Lung (tissue), 12 donors: ENCODE data around the gene EGR4. TPM values are rescaled to one million over a fixed set of nuclear protein-coding genes. Genes with fewer than 3 reads are reported as not detected.
A peak's percentile ranks its signal among the peaks of the same experiment; 100 is the strongest.

Source experiments
- ATAC-seq: fragments of 200-7000 bp; cut with Tn5 transposase; one replicate; pipeline ENCODE4 v1.9.1; 2020; ENCODE audit warnings: moderate number of reproducible peaks; ENCODE audit not compliant: insufficient read depth, low FRiP score
- DNase-seq, 3 donors: peaks; one replicate each; pipeline ENCODE4 v3.0.0-alpha.2; 2013 to 2017
- H3K27ac ChIP-seq, 2 donors: one replicate each; pipeline ENCODE4 v1.5.1; 2013; ENCODE audit warnings: mild to moderate bottlenecking in 2 of 2, moderate library complexity in 2 of 2, control low read depth in 1 of 2, inconsistent platforms in 1 of 2, low read depth in 1 of 2, low read length in 1 of 2
- H3K27me3 ChIP-seq, 3 donors: one replicate each; pipeline ENCODE4 v1.5.1; 2013; ENCODE audit warnings: low read length in 2 of 3; ENCODE audit not compliant: control insufficient read depth in 3 of 3, insufficient read depth in 3 of 3
- H3K36me3 ChIP-seq, 4 donors: one replicate each; pipeline ENCODE4 v1.5.1; 2013; ENCODE audit warnings: low read length in 4 of 4, mild to moderate bottlenecking in 1 of 4, moderate library complexity in 1 of 4; ENCODE audit not compliant: control insufficient read depth in 4 of 4, insufficient read depth in 4 of 4
- H3K4me1 ChIP-seq, 5 donors: one replicate each; pipeline ENCODE4 v1.5.1; 2013; ENCODE audit warnings: low read length in 5 of 5, mild to moderate bottlenecking in 2 of 5, moderate library complexity in 1 of 5; ENCODE audit not compliant: control insufficient read depth in 5 of 5, insufficient read depth in 5 of 5
- H3K4me3 ChIP-seq: one replicate; pipeline ENCODE4 v1.5.1; 2013; ENCODE audit warnings: mild to moderate bottlenecking, control low read depth, moderate library complexity
- H3K9ac ChIP-seq, 2 donors: one replicate each; pipeline ENCODE4 v1.5.1; 2013; ENCODE audit warnings: low read length in 2 of 2, control low read depth in 1 of 2; ENCODE audit not compliant: insufficient read depth in 1 of 2
- H3K9me3 ChIP-seq, 4 donors: one replicate each; pipeline ENCODE4 v1.5.1; 2013; ENCODE audit warnings: low read length in 3 of 4, mild to moderate bottlenecking in 1 of 4, moderate library complexity in 1 of 4; ENCODE audit not compliant: control insufficient read depth in 4 of 4, insufficient read depth in 3 of 4
- WGBS, 2 donors: extraction: QIAGEN DNeasy Blood & Tissue Kit; methylation state at CpG; one replicate each; pipeline ENCODE4 v1.1.7; 2013; 5-methylcytosine and 5-hydroxymethylcytosine counted together
- polyA plus RNA-seq, 2 donors: library from polyadenylated mRNA; stranded (reverse); fragments of 200-250 nt; gene quantifications; one replicate each; pipeline ENCODE4 v1.2.1, GENCODE V29; 2013
- total RNA-seq, 2 donors: library from RNA; depleted of rRNA in 1 of 2; stranded (reverse); fragments of >200 nt in 1 of 2; gene quantifications; one replicate each; pipeline ENCODE4 v1.2.1, GENCODE V29; 2014 to 2021
- TF ChIP-seq, protein P1 (sequence below): IDR thresholded peaks from 2 replicates; pipeline ENCODE4 v1.5.1; 2012; ENCODE audit warnings: mild to moderate bottlenecking; ENCODE audit errors: control extremely low read depth, extremely low read depth
- donor health status: control.
- donor health status: control.
- donor health status: Bipolar disorder and iron deficiency.
- donor health status: healthy.
- donor health status: DM: yes; HTN: yes; CAD: no.

EGR4 gene
- total and polyA plus RNA-seq, 4 donors, result 0.30 TPM; not detected in 3

DNA sequence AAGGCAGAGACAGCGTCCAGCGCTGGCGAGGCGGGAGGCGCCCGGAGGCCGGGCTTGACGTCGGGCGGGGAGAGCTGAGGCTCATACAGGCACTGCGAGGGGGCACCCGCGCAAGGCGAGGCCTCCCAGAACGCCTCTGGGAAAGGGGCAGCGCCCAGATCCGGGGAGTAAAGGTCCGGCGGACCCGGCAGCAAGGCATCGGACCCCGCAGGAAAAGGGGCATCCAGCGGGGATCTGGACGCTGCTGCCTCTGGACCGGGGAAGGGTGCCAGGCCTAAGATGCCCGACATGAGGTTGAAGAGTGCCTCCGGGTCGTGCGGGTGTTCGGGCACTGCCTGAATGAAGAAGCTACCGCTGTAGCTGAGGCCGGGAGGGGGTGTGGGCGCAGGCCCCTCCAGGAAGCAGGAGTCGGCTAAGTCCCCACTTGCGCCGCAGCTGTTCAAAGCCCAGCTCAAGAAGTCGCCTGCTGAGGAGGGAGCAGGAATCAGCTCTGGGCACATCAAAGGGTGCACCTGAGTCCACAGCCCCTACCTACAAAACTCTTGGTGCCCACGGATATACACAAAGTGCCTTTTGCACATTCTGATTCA is 937 bp downstream of the EGR4 start:
- no peak for DNase-seq

DNA sequence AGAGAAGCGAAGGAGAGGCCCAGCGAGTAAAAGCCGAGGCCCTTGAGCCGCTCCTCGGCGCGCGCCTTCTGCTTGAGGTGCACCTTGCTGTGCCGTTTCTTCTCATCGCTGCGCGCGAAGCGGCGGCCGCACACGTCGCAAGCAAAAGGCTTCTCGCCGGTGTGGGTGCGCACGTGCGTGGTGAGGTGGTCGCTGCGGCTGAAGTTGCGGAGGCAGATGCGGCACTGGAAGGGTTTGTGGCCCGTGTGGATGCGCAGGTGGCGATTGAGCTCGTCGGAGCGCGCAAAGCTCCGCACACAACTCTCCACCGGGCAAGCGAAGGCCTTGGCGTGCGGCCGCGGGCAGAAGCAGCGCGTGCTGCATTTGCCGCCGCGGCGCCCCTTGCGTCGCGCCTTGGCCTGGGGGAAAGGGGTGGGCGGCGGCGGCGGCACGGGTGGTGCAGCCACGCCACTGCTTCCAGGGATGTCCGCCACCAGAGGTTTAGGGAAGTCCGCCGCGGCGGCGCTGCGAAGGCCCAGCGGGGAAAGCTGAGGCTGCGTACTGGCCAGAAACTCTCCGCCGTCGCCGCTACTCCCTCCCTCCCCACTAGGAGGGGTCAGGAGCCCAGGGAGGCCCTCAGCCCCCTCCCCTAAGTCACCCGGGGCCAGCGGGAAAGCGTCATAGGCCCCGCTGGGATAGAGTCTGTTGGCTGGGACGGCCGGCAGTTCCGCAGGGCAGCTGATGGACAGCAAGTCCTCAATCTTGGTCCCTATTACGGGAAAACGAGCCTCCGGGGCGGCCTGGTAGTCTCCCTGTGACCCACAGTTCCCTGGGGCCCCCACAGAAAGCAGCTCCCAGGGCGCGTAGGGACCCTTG is 1.7 kb downstream of the EGR4 start:
- ATAC-seq (no peak), DNase-seq (peak in 1 of 3 donors; percentile 4)
- H3K27ac ChIP-seq, result no peak overlapping the region
- H3K4me1 ChIP-seq, result peaks cover 0 to 19% (median 0%) of the 10 kb centered on the region in 5 donors
- TF ChIP-seq, protein P1, sequence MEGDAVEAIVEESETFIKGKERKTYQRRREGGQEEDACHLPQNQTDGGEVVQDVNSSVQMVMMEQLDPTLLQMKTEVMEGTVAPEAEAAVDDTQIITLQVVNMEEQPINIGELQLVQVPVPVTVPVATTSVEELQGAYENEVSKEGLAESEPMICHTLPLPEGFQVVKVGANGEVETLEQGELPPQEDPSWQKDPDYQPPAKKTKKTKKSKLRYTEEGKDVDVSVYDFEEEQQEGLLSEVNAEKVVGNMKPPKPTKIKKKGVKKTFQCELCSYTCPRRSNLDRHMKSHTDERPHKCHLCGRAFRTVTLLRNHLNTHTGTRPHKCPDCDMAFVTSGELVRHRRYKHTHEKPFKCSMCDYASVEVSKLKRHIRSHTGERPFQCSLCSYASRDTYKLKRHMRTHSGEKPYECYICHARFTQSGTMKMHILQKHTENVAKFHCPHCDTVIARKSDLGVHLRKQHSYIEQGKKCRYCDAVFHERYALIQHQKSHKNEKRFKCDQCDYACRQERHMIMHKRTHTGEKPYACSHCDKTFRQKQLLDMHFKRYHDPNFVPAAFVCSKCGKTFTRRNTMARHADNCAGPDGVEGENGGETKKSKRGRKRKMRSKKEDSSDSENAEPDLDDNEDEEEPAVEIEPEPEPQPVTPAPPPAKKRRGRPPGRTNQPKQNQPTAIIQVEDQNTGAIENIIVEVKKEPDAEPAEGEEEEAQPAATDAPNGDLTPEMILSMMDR, result no peak
- H3K4me3 ChIP-seq, result no peak overlapping the region
- H3K9ac ChIP-seq, result no peak overlapping the region
- no peaks in the 10 kb centered on the region for H3K36me3 ChIP-seq
- peaks cover 0 to 13% (median 0%) of the 10 kb centered on the region in 4 donors for H3K9me3 ChIP-seq
- H3K27me3 ChIP-seq, result peaks cover 32 to 82% (median 58%) of the 10 kb centered on the region in 3 donors
- 1 to 5% methylated on average over 59 to 82 of the region's 82 CpGs for WGBS, 2 donors

More for the DNA sequence above, 937 bp downstream of the EGR4 start:
- Histone ChIP-seq H3K27me3 (peaks cover 28 to 82% (median 62%) of the 10 kb centered on the region in 3 donors), H3K9ac (no peak overlapping the region), H3K4me3 (no peak overlapping the region), H3K36me3 (no peaks in the 10 kb centered on the region), H3K27ac (no peak overlapping the region), H3K4me1 (peaks cover 0 to 19% (median 0%) of the 10 kb centered on the region in 5 donors), H3K9me3 (peaks cover 0 to 13% (median 0%) of the 10 kb centered on the region in 4 donors)
- 6% methylated on average over 28 to 38 of the region's 38 CpGs for WGBS, 2 donors
- TF ChIP-seq, protein P1, result no peak
- no peak for ATAC-seq

DNA sequence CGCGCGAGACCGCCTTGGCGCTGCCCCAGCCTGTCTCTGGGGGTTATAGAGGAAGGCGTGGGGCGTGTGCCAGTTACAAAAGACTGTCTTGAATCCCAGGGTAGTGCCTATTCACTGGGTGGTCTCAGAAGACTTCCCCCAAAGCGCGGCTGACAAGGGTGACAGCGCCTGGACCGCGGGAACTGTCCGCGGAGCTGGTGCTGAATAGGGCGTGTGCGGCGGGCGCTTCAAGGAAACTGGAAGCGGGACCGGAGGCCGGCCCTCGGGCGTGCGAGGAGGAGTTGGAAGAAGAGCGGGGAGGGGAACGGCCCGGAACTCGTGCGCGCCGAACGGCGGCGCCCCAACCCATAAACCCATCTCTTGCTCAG is 2.3 kb downstream of the EGR4 start:
- DNase-seq, result peak; percentile 81 to 85 (median 82)
- Histone ChIP-seq H3K9ac (no peak overlapping the region), H3K4me3 (no peak overlapping the region), H3K4me1 (peaks cover 0 to 19% (median 0%) of the 10 kb centered on the region in 5 donors), H3K27me3 (peaks cover 32 to 82% (median 53%) of the 10 kb centered on the region in 3 donors), H3K36me3 (no peaks in the 10 kb centered on the region), H3K9me3 (peaks cover 0 to 15% (median 0%) of the 10 kb centered on the region in 4 donors), H3K27ac (no peak overlapping the region)
- TF ChIP-seq, protein P1, result no peak
- no peak for ATAC-seq
- WGBS, 2 donors, result 3 to 4% methylated on average over 33 to 34 of the region's 34 CpGs
